GM18861 (cell line): ENCODE data around the gene CFAP47.
"Not testable (repeated sequence)": the region's sequence is repeated elsewhere in the genome, so short reads cannot be mapped to it uniquely, and the experiment has no call there.

Experiments used
- ATAC-seq: cut with Tn5 transposase; IDR thresholded peaks from one replicate; pipeline ENCODE4 v1.9.1; 2021; ENCODE audit not compliant: unreplicated experiment

The CFAP47 gene, protein sequence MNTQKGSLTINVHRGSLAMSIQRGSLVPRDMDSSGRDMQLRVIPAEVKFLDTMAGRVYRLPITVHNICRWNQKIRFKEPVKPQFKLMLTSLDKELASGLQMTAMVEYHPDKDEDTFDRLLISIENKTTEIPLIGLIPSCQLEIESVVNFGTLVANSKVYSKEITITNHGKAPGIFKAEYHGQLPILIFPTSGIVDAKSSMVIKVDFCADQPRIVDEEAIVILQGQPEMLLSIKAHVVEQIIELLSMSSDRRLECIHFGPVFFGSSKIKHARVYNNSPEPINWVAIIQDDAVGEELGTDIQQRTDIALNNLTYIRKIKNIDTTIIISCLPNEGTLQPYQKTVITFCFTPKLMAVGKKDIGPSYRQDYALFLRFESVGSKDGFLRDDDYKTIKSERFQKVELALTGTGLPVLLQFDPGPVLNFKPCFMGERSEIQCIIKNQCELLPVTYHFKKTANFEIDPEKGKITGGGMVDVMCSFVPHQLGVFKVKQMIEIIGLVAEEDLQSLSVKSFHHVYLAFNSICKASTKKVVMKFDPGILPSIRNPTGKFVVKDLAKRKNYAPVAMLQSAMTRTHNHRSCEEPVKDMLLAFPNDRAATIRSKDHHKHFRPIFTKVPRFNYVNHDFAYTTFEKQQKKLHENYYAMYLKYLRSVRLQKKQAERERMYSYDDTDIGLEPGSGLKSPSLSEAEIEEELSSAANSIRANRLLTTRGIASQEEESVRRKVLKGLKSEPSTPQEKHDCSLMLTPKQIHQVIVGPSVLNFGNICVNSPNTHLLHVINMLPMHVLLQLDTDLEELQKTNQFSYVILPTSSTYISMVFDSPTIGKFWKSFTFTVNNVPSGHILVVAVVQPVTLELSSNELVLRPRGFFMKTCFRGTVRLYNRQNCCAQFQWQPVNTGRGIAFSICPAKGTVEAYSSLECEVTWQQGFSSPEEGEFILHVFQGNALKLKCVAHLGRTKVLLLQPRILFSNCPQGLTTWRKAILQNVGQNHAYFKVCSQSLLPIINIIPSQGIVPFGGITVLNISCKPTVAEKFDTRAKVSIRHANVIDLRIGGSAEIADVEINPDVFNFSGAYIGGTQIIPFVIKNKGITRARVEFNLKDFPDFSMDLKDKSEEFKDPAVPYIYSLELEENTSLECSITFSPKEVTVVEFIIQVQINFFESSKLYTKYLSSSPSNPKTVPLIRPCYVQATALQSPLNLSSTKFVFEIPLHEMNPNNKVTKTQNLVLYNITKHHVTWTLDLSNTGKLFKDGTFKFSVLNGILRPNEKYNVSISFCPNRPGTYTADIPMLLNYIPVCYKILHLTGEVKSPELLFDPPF (N-terminal part only)

DNA sequence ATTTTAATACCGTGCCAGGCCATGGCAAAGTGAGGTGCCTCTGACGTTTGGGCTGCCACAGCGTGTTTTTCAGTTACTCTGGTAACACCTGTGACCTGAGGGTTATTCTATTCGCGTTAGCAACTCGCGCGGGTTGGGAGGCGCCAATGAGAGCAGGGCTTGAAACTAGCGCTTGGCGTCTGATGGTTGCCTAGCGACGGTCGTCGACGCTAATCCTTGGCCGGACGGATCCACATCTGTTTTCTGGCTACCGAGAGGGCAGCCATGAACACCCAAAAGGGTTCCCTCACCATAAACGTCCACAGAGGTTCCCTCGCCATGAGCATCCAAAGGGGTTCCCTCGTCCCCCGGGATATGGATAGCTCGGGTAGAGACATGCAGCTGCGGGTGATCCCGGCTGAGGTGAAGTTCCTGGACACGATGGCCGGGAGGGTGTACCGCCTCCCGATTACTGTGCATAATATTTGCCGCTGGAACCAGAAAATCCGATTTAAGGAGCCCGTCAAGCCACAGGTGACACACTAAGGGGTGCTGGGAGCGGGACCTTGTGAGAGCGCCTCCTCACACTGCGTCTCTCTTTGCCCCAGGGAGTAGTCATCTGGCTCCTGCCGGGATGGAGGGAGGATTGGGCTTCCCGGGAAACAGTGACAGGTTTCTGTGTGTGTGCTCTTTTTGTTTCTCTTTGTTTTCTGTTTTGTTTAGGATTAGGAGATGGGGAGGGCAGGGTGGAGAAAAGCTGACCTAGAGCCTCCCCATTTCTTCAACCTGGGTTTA, at the start of gene CFAP47:
Gene CFAP47, plus strand, starts transcription at position 199 of the 774 bp plus-strand sequence. Its CDS starts 66 bp downstream, at position 265.
- ATAC-seq: no peak

DNA sequence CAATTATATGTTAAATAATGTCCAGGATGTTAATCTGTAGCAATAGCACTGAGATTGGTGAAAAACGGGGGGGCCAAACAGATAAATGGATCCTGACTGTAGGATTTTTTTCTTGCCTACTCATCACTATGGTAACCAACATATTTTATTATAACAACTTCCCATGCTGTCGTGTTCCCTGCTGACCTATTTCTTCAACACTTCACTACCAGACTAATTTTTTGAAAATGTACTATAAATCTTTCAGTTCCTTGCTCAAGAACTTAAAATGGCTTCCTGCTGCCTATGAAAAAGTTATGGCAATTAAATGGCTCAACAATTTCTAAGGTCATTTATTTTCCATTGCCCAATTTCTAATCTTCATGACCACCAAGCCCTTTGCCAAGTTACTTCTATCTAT, 38.9 kb upstream of the CFAP47 start:
- no peak for ATAC-seq

DNA sequence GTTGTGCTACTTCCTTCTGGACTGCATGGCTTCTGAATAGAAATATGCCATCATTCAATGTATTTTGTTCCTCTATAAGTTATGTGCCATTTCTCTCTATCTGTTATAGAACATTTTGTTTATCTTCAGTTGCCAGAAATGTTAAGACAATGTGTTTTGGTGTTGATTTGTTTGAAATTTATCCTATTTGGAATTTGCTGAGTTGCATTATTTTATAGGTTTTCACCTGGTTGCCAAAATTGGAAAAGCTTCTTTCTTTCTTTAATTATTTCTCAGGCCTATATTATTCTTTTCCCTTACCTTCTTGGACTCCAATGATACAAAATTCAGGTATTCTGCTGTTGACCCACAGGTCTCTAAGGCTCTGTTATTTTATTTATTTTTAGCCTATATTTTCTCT, 33.4 kb upstream of the CFAP47 start:
- ATAC-seq: no peak

DNA sequence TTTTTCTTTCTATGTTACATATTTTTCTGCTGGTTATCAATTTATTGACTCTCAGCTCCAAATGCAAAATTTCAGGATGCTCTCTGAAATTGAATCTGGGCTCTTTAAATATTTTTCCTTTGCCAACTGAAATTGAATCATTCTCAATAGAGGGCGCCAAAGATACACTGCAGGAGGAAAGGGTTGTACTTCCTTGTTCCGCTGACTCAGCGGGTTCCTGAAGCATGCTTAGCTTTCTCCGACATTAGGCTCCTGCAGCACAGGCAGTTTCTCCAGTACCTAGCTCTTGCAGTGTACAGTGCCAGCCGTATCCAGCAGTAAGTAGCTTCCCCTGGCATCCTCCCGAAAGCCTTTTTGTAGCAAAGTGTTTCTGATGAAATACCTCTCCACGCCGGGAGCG, 28.8 kb upstream of the CFAP47 start:
- ATAC-seq: no peak

DNA sequence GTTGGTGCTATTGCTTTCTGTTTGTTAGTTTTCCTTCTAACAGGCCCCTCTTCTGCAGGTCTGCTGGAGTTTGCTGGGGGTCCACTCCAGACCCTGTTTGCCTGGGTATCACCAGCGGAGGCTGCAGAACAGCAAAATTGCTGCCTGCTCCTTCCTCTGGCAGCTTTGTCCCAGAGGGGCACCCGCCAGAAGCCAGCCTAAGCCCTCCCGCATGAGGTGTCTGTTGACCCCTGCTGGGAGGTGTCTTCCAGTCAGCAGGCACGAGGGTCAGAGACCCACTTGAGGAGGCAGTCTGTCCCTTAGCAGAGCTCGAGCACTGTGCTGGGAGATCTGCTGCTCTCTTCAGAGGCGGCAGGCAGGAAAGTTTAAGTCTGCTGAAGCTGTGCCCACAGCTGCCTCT, 67.3 kb downstream of the CFAP47 start:
- ATAC-seq: not testable (repeated sequence)

DNA sequence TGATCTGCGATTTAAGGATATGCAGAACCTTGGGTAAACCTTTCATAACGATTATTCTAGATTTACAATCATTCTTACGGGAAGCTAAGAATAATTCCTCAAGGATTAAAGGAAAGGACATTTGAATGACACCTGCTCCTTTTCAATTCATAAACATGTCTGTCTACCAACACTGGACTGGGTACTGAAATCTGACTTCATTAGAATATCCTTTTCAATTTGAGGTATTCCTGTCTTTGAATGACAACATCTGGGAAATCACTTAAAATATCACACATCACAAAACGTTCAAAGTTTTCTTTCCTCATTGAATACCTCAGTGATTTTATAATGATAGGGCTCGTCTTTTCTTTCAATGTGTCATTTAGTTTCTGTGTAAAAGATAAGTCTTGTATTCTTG, 87.7 kb downstream of the CFAP47 start:
- ATAC-seq: no peak

DNA sequence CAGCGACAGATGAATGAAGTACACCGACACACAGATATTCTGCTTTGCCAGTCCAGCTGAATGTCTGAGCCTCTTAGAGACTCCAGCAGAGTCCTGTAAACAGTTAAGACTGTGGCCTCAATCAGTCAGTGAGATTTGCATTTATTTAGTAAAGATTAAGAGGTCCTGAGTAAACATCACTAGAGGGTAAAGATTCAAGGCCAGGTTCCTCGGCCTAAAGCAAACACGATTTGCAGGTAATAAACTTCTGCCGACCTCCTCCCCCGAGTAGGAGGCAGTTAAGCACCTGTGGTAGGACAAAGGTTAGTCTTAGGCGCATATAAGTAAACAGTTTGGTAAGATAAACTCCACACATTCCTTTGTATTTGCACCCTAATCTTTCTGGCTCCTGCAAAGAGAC, 99.6 kb downstream of the CFAP47 start:
- ATAC-seq: no peak

DNA sequence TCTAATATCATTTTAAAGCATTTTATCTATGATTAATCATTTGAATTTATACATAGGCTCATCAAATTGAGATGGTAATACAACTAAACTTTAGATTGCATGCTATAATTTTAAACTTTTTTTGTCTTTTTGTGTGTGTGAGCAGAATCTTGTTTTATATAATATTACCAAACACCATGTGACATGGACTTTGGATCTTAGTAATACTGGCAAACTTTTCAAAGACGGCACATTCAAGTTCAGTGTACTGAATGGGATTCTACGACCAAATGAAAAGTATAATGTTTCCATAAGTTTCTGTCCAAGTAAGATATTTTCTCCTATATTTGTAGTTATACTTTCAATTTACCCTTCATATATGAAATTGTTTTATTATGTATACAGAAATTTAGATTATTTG, 116.0 kb downstream of the CFAP47 start:
- ATAC-seq: no peak

DNA sequence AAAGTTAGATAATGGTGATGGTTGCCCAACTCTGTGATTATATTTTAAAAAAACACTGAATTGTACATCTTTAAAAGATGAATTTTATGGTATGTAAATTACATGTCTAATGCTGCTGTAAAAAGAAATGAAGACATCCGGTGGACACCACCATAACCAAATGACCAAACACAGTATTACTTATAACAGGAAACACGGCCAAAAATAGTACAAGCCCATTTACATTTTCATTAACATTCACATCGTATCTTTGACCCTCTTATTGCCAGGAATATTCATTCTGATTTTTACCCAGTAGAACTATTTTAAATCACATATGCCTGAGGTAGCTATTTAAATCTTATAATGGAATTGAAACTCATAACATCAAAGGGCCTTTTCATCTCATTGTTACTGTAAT, 143.2 kb downstream of the CFAP47 start:
- no peak for ATAC-seq

DNA sequence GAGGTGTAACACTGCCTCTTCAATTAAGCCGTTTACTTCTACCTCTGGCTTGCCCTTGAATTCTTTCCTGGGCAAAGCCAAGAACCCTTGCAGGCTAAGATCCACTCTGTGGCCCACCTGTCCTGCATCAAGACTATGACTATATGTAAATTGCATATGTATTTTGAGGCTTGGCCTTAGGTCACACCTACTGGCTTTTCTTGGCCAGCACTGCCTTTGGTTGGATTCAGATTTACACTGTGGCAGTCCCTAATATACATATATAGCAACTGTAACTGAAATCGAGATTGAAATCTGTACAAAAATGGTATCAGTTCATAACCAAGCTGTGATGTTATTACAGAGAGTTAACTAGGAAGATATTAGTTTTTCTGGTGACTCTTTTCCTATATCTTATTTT, 151.5 kb downstream of the CFAP47 start:
- no peak for ATAC-seq

DNA sequence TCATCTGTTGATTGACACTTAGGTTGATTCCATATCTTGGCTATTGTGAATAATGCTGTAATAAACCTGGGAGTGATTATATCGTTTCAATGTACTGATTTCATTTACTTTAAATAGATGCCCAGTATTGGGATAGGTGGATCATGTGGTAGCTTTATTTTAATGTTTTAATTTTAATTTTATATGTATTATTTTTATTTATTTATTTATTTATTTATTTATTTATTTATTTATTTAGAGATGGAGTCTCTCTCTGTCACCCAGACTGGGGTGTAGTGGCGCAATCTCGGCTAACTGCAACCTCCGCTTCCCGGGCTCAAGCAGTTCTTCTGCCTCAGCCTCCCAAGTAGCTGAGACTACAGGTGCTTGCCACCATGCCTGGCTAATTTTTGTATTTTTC, 155.5 kb downstream of the CFAP47 start:
- not testable (repeated sequence) for ATAC-seq

DNA sequence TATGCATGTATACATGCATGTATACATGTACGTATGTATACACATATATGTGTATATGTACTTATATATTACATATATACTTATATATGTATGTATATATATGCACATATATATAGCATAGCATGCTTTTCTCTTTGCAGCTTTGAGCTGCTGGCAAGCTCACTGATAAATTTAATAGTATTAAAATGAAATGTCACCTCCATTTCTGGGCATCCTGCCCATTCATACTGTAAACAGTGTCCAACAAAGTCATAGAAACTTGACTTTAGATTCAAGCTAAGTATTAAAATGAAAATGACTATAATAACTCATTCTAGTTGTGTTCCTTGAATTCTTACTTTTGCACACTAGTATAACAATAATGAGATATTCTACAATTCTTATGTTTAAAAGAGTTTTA, 163.7 kb downstream of the CFAP47 start:
- no peak for ATAC-seq

DNA sequence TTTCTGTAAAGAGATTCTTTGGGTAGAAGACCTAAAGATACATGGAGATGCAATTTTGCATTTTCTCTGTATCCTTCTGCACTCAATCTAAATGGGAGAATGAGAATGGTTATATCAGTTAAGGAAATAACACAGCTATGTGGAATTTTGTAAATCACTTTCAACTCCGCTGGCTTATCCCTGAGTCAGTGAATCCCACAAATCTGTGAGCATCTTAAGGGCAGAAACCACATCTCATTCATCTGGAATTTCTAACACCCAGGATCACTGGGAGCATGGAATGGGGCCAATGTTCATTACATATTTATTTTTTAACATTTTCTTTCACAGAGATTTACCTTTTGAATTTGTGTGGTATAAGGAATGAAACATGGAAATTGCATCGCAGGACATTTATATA, 167.8 kb downstream of the CFAP47 start:
- ATAC-seq: no peak

DNA sequence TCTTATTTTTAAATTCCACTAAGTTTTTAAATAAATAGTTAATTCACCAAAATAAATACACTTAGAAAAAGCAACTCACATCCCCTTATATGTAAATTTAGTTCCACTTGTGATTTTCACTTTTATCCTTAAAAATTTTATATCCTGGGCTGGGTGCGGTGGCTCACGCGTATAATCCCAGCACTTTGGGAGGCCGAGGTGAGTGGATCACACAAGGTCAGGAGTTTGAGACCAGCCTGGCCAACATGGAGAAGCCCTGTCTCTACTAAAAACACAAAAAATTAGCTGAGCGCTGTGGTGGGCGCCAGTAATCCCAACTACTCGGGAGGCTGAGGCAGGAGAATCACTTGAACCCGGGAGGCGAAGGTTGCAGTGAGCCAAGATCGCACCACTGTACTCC, 169.4 kb downstream of the CFAP47 start:
- ATAC-seq: not testable (repeated sequence)

DNA sequence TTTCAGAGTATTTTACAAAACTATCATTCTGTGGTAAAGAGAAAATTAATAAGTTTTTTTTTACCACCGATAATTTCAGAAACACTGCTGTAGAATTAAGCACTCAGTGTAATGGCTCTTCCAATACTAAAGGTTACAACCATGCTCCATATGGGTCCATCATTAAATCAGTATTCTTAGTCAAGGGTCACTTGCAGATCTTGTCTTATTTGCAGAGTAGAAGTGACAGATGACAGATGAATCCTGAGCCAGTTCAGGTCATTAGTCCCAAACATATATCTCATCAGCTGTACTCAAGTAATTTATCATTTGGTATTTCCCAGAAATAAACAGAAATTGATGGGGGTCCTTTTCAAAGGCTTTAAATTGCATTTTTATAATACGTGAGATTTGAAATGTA, 182.9 kb downstream of the CFAP47 start:
- ATAC-seq: no peak

DNA sequence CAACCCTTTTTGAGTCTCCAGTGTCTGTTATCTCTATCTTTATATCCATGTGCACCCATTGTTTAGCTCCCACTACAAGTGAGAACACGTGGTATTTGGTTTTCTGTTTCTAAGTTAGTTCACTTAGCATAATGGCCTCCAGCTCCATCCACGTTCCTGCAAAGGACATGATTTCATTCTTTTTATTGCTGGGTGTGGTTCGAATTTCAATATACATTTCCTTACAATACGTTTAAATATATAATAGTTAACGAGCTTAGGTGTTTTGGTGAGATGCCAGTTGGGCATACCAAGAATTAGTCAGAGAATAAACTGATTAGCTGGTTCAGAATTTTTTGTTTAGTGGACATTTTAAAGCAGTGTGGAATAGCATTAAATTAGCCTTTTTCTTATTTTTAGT, 196.7 kb downstream of the CFAP47 start:
- no peak for ATAC-seq

DNA sequence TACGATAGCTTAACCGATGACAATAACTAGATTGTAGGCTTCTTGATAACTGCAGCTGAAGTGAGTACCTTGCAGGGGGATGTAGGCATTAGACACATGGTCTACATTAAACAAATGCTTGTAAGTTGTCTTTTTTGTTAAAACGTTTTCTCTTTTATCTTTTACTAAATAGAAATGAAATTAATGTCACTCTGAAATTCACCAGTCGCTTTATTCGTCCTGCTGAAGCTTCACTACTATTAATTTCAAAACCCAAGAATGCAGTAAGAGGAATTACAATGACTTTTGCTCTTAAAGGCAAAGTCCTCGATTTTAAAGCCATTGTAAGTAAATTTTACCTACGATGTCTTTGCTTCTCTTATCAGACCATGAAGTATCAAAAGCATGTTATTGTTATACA, 239.7 kb downstream of the CFAP47 start:
- no peak for ATAC-seq

DNA sequence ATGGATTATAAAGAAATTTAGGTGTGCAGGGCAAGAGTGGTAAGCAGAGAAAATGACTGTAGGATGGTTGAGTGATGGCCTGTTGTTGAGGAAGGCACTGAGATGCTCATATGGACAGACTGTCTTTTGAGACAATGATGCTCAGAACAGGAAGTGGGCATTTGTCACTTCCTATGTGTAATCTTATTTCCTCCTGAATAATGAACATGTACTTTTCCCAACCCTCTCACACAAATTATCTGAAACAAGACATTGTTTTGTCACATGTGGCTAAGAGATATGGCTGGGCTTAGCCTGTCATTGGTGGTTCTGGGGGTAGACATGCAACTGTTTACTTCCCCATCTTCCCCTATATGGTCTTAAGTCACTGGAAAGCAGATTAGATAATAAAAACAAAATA, 240.5 kb downstream of the CFAP47 start:
- ATAC-seq: no peak

DNA sequence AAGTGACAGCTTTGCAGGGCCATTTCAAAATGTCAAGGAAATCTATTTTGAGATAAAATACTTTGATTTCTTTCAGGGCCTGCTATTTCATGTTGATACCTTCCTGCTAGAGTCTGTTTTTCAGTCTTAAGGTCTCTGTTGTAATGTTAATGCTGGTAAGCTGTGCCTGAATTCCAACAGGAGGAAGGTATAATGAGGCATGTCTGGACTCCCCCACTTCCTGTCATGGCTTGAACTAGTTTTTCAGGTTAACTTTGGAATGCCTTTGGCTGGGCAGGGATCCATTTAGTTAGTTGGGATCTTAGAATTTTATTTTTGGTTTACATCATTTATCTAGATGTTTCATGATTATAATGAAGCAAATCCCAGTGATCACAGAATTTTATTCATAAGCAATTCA, 279.0 kb downstream of the CFAP47 start:
- no peak for ATAC-seq

DNA sequence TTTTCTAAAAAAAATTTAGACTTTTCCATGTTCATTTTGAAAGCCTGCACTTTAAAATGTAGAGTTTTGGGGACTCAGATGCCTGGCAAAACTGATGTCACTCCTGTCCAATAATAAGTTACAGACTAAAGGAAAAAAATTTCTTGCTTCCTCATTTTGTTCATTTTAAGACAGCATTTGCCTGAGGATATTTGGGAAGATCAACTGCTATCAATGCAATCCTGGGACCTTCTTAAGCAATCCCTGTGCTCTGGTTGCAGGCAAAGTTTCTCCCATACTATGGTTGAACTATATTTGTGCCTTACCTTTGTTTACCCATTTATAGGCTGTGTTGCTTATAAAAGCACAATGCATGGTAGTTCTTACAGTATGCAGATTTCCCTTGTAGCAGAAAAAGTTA, 280.4 kb downstream of the CFAP47 start:
- no peak for ATAC-seq

DNA sequence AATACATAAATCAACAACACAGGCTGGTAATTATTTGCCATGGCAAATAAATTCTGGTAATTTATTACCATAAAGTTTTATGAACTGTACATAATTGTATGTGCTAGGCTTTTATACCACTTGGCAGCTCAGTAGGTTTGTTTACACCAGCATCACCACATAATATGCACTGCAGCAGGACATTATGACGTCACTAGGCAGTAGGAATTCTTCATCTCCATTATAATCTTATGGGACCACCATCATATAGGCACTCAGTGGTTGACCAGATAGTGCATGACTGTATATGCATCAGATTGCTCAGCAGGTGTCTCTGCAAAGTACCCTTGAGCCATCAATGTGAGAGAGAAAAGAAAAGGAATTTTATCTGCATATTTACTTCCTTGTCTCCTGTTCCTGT, 295.4 kb downstream of the CFAP47 start:
- no peak for ATAC-seq
